DND-41 (cell line): ENCODE results near the gene WDR18.

Experiments used
- ATAC-seq: fragments of 200-7000 bp; cut with Tn5 transposase; 3 replicates; pipeline ENCODE4 v1.9.1; 2021; ENCODE audit warnings: low read depth; ENCODE audit not compliant: insufficient read depth
- DNase-seq: peaks from one replicate; pipeline ENCODE4 v3.0.0-alpha.2; 2020
- H2AFZ ChIP-seq: 2 replicates; pipeline ENCODE4 v1.6.0; 2012; ENCODE audit warnings: low read depth, low read length
- H3K27ac ChIP-seq: 2 replicates; pipeline ENCODE4 v1.5.1; 2012; ENCODE audit warnings: low read length, inconsistent platforms
- H3K27me3 ChIP-seq: fragments of 200-600 bp; sonication (generic); 2 replicates; pipeline ENCODE4 v1.6.0; 2012; ENCODE audit warnings: low read length, mild to moderate bottlenecking, inconsistent platforms; ENCODE audit not compliant: insufficient read depth, poor library complexity
- H3K36me3 ChIP-seq: 2 replicates; pipeline ENCODE4 v1.5.1; 2012; ENCODE audit warnings: low read length, inconsistent platforms; ENCODE audit not compliant: insufficient read depth
- H3K4me1 ChIP-seq: 2 replicates; pipeline ENCODE4 v1.5.1; 2012; ENCODE audit warnings: mild to moderate bottlenecking, low read length; ENCODE audit not compliant: insufficient read depth
- H3K4me2 ChIP-seq: 2 replicates; pipeline ENCODE4 v1.6.0; 2012; ENCODE audit warnings: mild to moderate bottlenecking, moderate library complexity, low read length, inconsistent platforms; ENCODE audit not compliant: insufficient read depth
- H3K4me3 ChIP-seq, 2 experiments: fragments of 200-600 bp in 1 of 2; shearing (Covaris generic) in 1 of 2; 2 replicates each; pipeline ENCODE4 v1.5.1; 2012 to 2016; ENCODE audit warnings: inconsistent platforms in 2 of 2, low read length in 2 of 2, mild to moderate bottlenecking in 2 of 2, low read depth in 1 of 2, moderate library complexity in 1 of 2
- H3K79me2 ChIP-seq: 2 replicates; pipeline ENCODE4 v1.6.0; 2012; ENCODE audit warnings: low read length, inconsistent platforms; ENCODE audit not compliant: insufficient read depth
- H3K9ac ChIP-seq: 2 replicates; pipeline ENCODE4 v1.6.0; 2012; ENCODE audit warnings: low read depth, mild to moderate bottlenecking, inconsistent platforms, low read length, moderate library complexity
- H3K9me3 ChIP-seq: 2 replicates; pipeline ENCODE4 v1.5.1; 2012; ENCODE audit warnings: low read length, moderate library complexity, mild to moderate bottlenecking, inconsistent platforms; ENCODE audit not compliant: insufficient read depth, severe bottlenecking
- H4K20me1 ChIP-seq: 2 replicates; pipeline ENCODE4 v1.6.0; 2012; ENCODE audit warnings: low read length; ENCODE audit not compliant: insufficient read depth
- CTCF ChIP-seq: IDR thresholded peaks from 2 replicates; pipeline ENCODE4 v1.5.1; 2012; ENCODE audit warnings: borderline replicate concordance, low read length, moderate library complexity, mild to moderate bottlenecking; ENCODE audit not compliant: poor library complexity, severe bottlenecking; ENCODE audit errors: extremely low read depth
- EZH2 ChIP-seq: IDR thresholded peaks from 3 replicates; pipeline ENCODE4 v1.6.1; 2012; ENCODE audit warnings: borderline replicate concordance, low read depth, mild to moderate bottlenecking, moderate library complexity, low read length, inconsistent platforms; ENCODE audit not compliant: severe bottlenecking

WDR18 gene

GRCh38 chr19:937259-937694 is 46.9 kb upstream of the WDR18 start:
- no peak overlapping the region for H3K9ac ChIP-seq
- no peaks in the 10 kb centered on the region for H3K4me1 ChIP-seq
- H4K20me1 ChIP-seq: peaks cover 51% of the 10 kb centered on the region
- ATAC-seq: 0 out of 3 replicates have a peak, but pooled peaks have one; percentile 58
- H3K79me2 ChIP-seq: peaks cover 86% of the 10 kb centered on the region
- H3K9me3 ChIP-seq: no peaks in the 10 kb centered on the region
- H3K4me3 ChIP-seq: no peak overlapping the region
- TF ChIP-seq CTCF: no peak
- TF ChIP-seq EZH2: no peak
- DNase-seq: peak; percentile 32
- no peaks in the 10 kb centered on the region for H3K27me3 ChIP-seq
- H3K27ac ChIP-seq: no peak overlapping the region
- H3K36me3 ChIP-seq: peaks cover 58% of the 10 kb centered on the region
- no peak overlapping the region for H2AFZ ChIP-seq
- no peak overlapping the region for H3K4me2 ChIP-seq

GRCh38 chr19:938233-938923 is 45.8 kb upstream of the WDR18 start:
- H3K4me3 ChIP-seq: no peak overlapping the region
- DNase-seq: no peak
- no peaks in the 10 kb centered on the region for H3K9me3 ChIP-seq
- no peaks in the 10 kb centered on the region for H3K27me3 ChIP-seq
- peaks cover 46% of the 10 kb centered on the region for H4K20me1 ChIP-seq
- H3K27ac ChIP-seq: no peak overlapping the region
- H3K4me1 ChIP-seq: no peaks in the 10 kb centered on the region
- no peak overlapping the region for H2AFZ ChIP-seq
- no peak for TF ChIP-seq CTCF
- TF ChIP-seq EZH2: no peak
- peaks cover 55% of the 10 kb centered on the region for H3K36me3 ChIP-seq
- H3K79me2 ChIP-seq: peaks cover 83% of the 10 kb centered on the region
- H3K9ac ChIP-seq: no peak overlapping the region
- no peak overlapping the region for H3K4me2 ChIP-seq
- no peak for ATAC-seq

- TF ChIP-seq EZH2 (no peak), CTCF (no peak)
- no peaks in the 10 kb centered on the region for H3K9me3 ChIP-seq
- no peak overlapping the region for H3K4me2 ChIP-seq
- DNase-seq (no peak), ATAC-seq (no peak)
- H3K9ac ChIP-seq: no peak overlapping the region
- H3K36me3 ChIP-seq: peaks cover 57% of the 10 kb centered on the region
- H3K79me2 ChIP-seq: peaks cover 84% of the 10 kb centered on the region
- H3K4me1 ChIP-seq: no peaks in the 10 kb centered on the region
- no peak overlapping the region for H3K27ac ChIP-seq
- H2AFZ ChIP-seq: no peak overlapping the region
- H3K4me3 ChIP-seq: no peak overlapping the region
- no peaks in the 10 kb centered on the region for H3K27me3 ChIP-seq
- H4K20me1 ChIP-seq: peaks cover 53% of the 10 kb centered on the region
Observed at GRCh38 chr19:939439-939838, 44.7 kb upstream of the WDR18 start.

GRCh38 chr19:939922-940321 is 44.2 kb upstream of the WDR18 start:
- H4K20me1 ChIP-seq: peaks cover 58% of the 10 kb centered on the region
- H3K4me3 ChIP-seq: no peak overlapping the region
- no peak overlapping the region for H3K27ac ChIP-seq
- no peaks in the 10 kb centered on the region for H3K9me3 ChIP-seq
- no peak for ATAC-seq
- no peaks in the 10 kb centered on the region for H3K27me3 ChIP-seq
- no peak for TF ChIP-seq EZH2
- TF ChIP-seq CTCF: no peak
- no peak overlapping the region for H3K4me2 ChIP-seq
- no peak for DNase-seq
- no peaks in the 10 kb centered on the region for H3K4me1 ChIP-seq
- no peak overlapping the region for H3K9ac ChIP-seq
- H3K79me2 ChIP-seq: peaks cover 82% of the 10 kb centered on the region
- H2AFZ ChIP-seq: no peak overlapping the region
- H3K36me3 ChIP-seq: peaks cover 54% of the 10 kb centered on the region
